Immature natural killer cell (primary cell): ENCODE results near the gene BICD1. TPM values are rescaled to one million over a fixed set of nuclear protein-coding genes. Genes with fewer than 3 reads are reported as not detected.

Experiments
- DNase-seq, 3 donors: peaks; one replicate each; pipeline ENCODE4 v3.0.0; 2022; ENCODE audit warnings: mixed read lengths in 1 of 3
- H3K27ac Mint-ChIP-seq, 6 donors: one replicate each; pipeline ENCODE4 v1.8.0; 2020; ENCODE audit warnings: mixed read lengths in 6 of 6, mild to moderate bottlenecking in 5 of 6, inconsistent platforms in 4 of 6, moderate library complexity in 3 of 6
- H3K27me3 Mint-ChIP-seq, 3 donors: one replicate each; pipeline ENCODE4 v1.8.0; 2020 to 2021; ENCODE audit warnings: low read depth in 3 of 3, mild to moderate bottlenecking in 3 of 3, mixed read lengths in 3 of 3, moderate library complexity in 3 of 3, inconsistent platforms in 1 of 3
- H3K36me3 Mint-ChIP-seq, 3 donors: one replicate each; pipeline ENCODE4 v1.8.0; 2020; ENCODE audit warnings: mixed read lengths in 3 of 3, inconsistent platforms in 2 of 3, mild to moderate bottlenecking in 2 of 3
- H3K4me1 Mint-ChIP-seq, 2 donors: one replicate each; pipeline ENCODE4 v1.8.0; 2020; ENCODE audit warnings: inconsistent platforms in 2 of 2, mild to moderate bottlenecking in 2 of 2, mixed read lengths in 2 of 2, moderate library complexity in 1 of 2
- H3K4me3 Mint-ChIP-seq, 5 donors: one replicate each; pipeline ENCODE4 v1.8.0; 2020; ENCODE audit warnings: mild to moderate bottlenecking in 5 of 5, mixed read lengths in 5 of 5, inconsistent platforms in 3 of 5, moderate library complexity in 3 of 5
- H3K9me3 Mint-ChIP-seq, 6 donors: one replicate each; pipeline ENCODE4 v1.8.0; 2020; ENCODE audit warnings: mild to moderate bottlenecking in 6 of 6, mixed read lengths in 6 of 6, inconsistent platforms in 4 of 6, moderate library complexity in 3 of 6
- polyA plus RNA-seq, 3 donors: library from polyadenylated mRNA; unstranded; fragments of 300-500 nt; fragmentation: Illumina TruSeq; gene quantifications; one replicate each; pipeline ENCODE4 v1.2.3, GENCODE V29; 2021

The BICD1 gene
- polyA plus RNA-seq, 3 donors from 2014 or later = 1.0 to 9.1 (median 4.0) TPM

DNA sequence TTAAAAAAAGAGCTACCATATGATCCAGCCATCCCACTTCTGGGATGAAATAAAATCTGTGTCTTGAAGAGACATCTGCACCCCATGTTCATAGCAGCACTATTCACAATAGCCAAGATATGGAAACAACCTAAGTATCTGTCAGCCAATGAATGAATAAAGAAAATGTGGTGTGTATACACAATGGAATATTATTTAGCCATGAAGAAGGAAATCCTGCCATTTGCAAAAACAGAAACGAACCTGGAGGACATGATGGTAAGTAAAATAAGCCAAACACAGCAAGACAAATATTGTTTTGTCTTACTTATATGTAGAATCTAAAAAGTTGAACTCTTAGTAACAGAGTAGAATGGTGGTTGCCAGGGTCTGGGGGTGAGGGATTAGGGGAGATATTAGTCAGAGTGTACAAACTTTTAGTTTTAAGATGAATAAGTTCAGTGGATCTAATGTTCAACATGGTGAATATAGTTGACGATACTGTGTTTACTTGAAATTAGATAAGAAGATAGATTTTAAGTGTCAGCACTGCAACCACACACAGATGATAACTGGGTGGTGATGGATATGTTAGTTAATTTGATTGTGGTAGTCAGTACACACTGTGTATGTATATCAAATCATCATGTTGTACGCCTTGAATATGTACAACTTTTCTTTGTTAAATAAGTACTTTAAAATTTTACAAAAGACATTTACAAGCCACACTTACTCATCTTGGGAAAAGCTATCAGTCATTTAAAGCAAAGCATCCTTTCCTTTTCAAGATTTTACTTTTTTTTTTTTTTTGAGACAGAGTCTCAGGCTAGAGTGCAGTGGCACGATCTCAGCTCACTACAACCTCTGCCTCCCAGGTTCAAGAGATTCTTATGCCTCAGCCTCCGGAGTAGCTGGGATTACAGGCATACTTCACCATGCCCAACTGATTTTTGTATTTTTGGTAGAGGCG is 89.9 kb downstream of the BICD1 start:
- no peak for DNase-seq
- H3K4me3 Mint-ChIP-seq = no peak overlapping the region
- no peak overlapping the region for H3K27ac Mint-ChIP-seq
- peaks cover 0 to 1% (median 0%) of the 10 kb centered on the region in 3 donors for H3K27me3 Mint-ChIP-seq
- H3K36me3 Mint-ChIP-seq = peaks cover 0 to 17% (median 15%) of the 10 kb centered on the region in 3 donors
- H3K4me1 Mint-ChIP-seq = no peaks in the 10 kb centered on the region
- peaks cover 2 to 24% (median 16%) of the 10 kb centered on the region in 6 donors for H3K9me3 Mint-ChIP-seq

DNA sequence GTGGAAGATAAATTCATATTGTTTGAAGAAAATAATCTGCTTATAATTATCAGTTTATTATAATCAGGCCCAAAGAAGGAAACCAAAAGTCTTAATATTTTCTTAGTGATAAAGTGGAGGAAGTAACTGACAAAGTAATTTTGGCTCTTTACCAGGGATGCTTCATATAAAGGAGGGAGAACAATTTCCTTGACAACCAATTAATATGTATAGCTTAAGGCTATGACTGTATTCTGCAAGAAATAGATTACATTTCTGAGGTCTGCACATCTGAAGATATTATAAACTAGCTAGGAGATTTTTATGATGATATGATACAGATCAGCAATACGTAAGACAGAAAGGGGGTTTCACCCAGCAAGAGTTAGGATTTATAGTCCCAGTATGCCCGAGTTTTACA is 90.8 kb downstream of the BICD1 start:
- DNase-seq = no peak
- H3K9me3 Mint-ChIP-seq = peaks cover 2 to 24% (median 16%) of the 10 kb centered on the region in 6 donors
- H3K4me3 Mint-ChIP-seq = no peak overlapping the region
- H3K4me1 Mint-ChIP-seq = no peaks in the 10 kb centered on the region
- peaks cover 0 to 16% (median 11%) of the 10 kb centered on the region in 3 donors for H3K36me3 Mint-ChIP-seq
- peaks cover 0 to 3% (median 0%) of the 10 kb centered on the region in 3 donors for H3K27me3 Mint-ChIP-seq
- no peak overlapping the region for H3K27ac Mint-ChIP-seq

DNA sequence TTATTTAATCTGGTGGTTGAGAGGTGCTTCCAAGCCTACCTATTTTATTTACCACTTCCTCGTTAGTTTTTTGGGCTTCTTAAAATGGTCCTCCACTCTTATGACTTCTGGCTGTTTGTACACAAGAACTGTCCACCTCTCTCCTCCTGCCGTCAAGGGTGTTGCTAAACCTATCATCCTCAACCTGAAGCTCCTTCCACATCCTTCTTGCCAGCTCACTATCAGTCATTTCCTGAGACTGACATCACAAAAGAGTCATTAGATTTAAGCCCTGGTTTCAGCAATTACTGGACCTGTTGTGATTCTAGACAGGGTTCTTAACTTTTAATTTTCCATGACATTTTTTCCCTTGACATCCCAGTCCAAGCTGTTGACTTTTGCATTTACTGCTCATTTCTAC is 91.9 kb downstream of the BICD1 start:
- Mint-ChIP-seq H3K27me3 (peaks cover 0 to 3% (median 0%) of the 10 kb centered on the region in 3 donors), H3K27ac (no peak overlapping the region), H3K9me3 (peaks cover 2 to 22% (median 14%) of the 10 kb centered on the region in 6 donors), H3K36me3 (peaks cover 0 to 13% (median 11%) of the 10 kb centered on the region in 3 donors), H3K4me3 (no peak overlapping the region), H3K4me1 (no peaks in the 10 kb centered on the region)
- no peak for DNase-seq

DNA sequence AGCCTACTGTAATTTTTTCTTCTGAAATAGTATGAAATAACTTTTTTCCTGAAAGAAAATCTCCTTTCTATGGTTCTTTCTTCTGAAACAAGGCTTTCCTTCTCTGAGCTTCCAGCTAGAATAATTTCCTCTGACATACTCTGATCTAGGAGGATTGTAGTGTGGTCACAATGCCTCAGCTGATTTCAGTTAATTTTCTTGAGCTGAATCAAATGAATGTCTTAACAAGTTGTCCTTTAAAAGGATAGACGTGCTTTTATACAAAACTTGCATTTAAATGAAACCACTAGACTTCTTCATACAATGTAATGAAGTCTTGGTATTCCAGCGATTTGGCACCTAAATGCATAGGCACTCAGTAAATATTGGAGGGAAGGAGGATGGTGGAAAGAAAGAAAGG is 94.4 kb downstream of the BICD1 start:
- no peaks in the 10 kb centered on the region for H3K4me1 Mint-ChIP-seq
- H3K27me3 Mint-ChIP-seq = peaks cover 0 to 3% (median 0%) of the 10 kb centered on the region in 3 donors
- H3K9me3 Mint-ChIP-seq = peaks cover 0 to 3% (median under 1%) of the 10 kb centered on the region in 6 donors
- no peak overlapping the region for H3K4me3 Mint-ChIP-seq
- DNase-seq = no peak
- no peak overlapping the region for H3K27ac Mint-ChIP-seq
- H3K36me3 Mint-ChIP-seq = peaks cover 0 to 5% (median 4%) of the 10 kb centered on the region in 3 donors

DNA sequence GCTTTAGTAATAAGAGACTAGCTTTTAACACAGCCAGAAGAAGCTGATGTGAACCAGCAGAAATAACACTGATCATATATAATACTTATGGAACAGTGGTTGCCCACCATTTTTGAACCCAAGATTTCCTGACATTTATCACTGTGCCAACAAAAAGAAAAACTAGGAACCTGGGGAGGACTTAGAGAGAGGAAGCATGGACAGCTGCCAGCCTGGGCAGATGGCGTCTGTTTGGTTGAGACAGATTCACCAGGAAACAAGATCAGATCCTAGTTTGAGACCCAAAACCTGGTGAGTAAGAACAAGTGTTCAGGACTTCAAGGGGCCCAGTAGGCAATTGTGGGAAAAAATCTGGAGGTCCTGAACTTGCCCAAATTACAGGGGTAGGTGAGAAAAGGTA is 95.3 kb downstream of the BICD1 start:
- DNase-seq = no peak
- H3K9me3 Mint-ChIP-seq = no peaks in the 10 kb centered on the region
- no peak overlapping the region for H3K4me3 Mint-ChIP-seq
- no peak overlapping the region for H3K27ac Mint-ChIP-seq
- H3K27me3 Mint-ChIP-seq = peaks cover 0 to 3% (median 0%) of the 10 kb centered on the region in 3 donors
- H3K36me3 Mint-ChIP-seq = peaks cover 0 to 4% (median 0%) of the 10 kb centered on the region in 3 donors
- no peaks in the 10 kb centered on the region for H3K4me1 Mint-ChIP-seq

DNA sequence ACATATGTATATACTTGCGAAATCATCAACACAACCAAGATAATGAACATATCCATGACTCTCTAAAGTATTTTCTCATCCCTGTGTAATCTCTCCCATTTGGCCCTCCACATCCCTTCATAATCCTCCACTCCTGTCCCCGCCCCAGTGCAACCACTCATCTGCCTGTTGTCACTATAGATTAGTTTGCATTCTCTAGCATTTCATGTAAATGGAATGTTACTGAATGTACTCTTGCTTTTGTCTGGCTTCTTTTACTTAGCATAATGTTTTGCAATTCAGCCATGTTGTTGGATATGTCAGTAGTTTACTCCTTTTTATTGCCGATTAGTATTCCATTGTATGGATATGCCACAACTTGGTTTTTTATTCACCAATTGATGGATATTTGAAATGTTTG is 99.1 kb downstream of the BICD1 start:
- Mint-ChIP-seq H3K4me3 (no peak overlapping the region), H3K36me3 (peaks cover 0 to 4% (median 0%) of the 10 kb centered on the region in 3 donors), H3K27me3 (peaks cover 0 to 2% (median 0%) of the 10 kb centered on the region in 3 donors), H3K9me3 (no peaks in the 10 kb centered on the region), H3K4me1 (no peaks in the 10 kb centered on the region), H3K27ac (no peak overlapping the region)
- DNase-seq = no peak

DNA sequence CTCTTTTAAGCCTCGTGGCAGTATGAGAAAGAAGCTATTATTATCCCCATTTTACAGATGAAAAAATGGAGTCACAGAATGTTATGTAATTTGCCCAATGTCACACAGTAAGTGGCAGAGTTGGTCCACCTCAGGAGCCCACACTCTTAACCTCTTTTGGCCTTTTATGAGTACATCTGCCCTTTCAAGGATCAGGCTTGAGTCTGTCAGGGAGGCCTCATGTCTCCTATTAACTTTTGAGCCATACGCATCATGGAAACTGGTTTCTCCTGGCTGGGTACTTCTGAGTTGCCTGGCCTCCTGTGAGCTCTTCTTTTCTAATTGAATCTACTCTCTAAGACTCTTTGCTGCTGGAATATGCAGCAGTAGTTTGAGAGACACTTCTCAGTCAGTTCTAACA is 101.7 kb downstream of the BICD1 start:
- no peaks in the 10 kb centered on the region for H3K36me3 Mint-ChIP-seq
- no peak overlapping the region for H3K27ac Mint-ChIP-seq
- no peak overlapping the region for H3K4me3 Mint-ChIP-seq
- no peaks in the 10 kb centered on the region for H3K27me3 Mint-ChIP-seq
- no peaks in the 10 kb centered on the region for H3K9me3 Mint-ChIP-seq
- no peak for DNase-seq
- no peaks in the 10 kb centered on the region for H3K4me1 Mint-ChIP-seq

DNA sequence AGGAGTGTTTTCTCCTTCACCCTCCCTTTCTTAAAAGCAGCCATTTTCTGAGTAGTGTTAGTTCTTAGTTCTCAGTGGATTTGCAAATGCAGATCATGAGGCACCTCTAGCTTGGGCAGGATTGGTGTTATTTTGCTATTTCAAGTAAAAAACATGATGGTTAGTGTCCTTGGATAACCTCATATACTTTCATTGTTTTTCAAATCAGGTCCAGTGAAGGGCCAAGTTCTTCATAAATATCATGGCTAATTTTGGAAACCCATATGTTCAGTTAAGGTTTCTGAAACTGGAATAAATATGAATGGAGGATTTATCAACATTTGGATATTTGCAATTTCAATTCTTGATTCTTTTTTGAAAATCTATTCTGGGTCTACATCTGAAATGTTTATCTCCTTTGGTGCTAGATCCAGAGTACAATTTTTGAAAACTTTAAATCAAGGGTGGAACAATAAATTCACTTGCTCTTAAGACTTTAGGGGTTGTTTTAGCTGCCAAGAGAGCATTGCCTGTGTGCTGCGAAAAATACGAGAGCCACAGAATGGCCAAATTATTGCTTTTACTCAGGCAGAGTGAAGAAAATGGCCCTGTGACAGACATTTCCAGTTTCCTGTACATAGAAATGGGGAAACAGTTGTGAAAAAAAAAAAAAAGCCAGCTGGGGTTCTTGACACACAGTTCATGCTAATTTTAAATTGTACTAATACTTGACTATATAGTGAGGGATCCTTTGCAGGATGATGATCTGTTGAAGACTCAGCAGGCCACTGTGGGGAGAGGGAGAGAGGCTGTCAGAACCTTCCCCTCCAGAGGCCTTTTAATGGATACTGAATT is 104.6 kb downstream of the BICD1 start:
- H3K27ac Mint-ChIP-seq = no peak overlapping the region

DNA sequence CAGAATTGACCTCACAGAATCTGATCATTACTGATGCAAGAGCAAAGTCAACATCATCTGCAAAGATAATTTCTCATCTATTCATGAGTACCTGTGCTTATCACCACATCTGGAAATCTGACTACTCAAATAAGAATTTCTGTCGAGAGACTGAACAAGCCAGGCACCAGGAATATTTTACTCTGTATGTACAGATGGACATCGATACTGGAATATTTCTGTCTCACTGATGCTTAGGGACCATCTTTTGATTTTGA is 105.2 kb downstream of the BICD1 start:
- no peak overlapping the region for H3K27ac Mint-ChIP-seq
- H3K9me3 Mint-ChIP-seq = no peaks in the 10 kb centered on the region
- no peaks in the 10 kb centered on the region for H3K4me1 Mint-ChIP-seq
- H3K27me3 Mint-ChIP-seq = no peaks in the 10 kb centered on the region
- peaks cover 5 to 9% (median 8%) of the 10 kb centered on the region in 3 donors for H3K36me3 Mint-ChIP-seq
- DNase-seq = no peak
- no peak overlapping the region for H3K4me3 Mint-ChIP-seq

More for the DNA sequence above, 104.6 kb downstream of the BICD1 start:
- DNase-seq = no peak
- H3K9me3 Mint-ChIP-seq = no peaks in the 10 kb centered on the region
- H3K36me3 Mint-ChIP-seq = peaks cover 3 to 4% (median 3%) of the 10 kb centered on the region in 3 donors
- H3K27me3 Mint-ChIP-seq = no peaks in the 10 kb centered on the region
- H3K4me1 Mint-ChIP-seq = no peaks in the 10 kb centered on the region
- H3K4me3 Mint-ChIP-seq = no peak overlapping the region

DNA sequence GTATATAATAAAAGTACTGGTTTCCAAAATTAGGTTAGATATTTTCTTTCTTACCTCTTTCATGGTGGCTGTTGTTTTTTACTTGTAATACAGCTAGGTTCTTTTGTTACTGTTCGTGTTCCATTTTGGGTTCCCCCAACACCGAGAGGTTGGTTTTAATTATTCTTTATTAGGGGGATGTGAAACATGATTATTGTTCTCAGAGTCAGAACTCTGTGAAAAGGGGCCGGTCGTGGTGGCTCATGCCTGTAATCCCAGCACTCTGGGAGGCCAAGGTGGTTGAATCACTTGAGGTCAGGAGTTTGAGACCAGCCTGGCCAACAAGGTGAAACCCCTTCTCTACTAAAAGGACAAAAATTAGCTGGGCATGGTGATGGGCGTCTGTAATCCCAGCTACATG is 108.1 kb downstream of the BICD1 start:
- Mint-ChIP-seq H3K9me3 (no peaks in the 10 kb centered on the region), H3K36me3 (peaks cover 20 to 23% (median 20%) of the 10 kb centered on the region in 3 donors), H3K4me3 (no peak overlapping the region), H3K27ac (no peak overlapping the region), H3K4me1 (no peaks in the 10 kb centered on the region), H3K27me3 (no peaks in the 10 kb centered on the region)
- no peak for DNase-seq

DNA sequence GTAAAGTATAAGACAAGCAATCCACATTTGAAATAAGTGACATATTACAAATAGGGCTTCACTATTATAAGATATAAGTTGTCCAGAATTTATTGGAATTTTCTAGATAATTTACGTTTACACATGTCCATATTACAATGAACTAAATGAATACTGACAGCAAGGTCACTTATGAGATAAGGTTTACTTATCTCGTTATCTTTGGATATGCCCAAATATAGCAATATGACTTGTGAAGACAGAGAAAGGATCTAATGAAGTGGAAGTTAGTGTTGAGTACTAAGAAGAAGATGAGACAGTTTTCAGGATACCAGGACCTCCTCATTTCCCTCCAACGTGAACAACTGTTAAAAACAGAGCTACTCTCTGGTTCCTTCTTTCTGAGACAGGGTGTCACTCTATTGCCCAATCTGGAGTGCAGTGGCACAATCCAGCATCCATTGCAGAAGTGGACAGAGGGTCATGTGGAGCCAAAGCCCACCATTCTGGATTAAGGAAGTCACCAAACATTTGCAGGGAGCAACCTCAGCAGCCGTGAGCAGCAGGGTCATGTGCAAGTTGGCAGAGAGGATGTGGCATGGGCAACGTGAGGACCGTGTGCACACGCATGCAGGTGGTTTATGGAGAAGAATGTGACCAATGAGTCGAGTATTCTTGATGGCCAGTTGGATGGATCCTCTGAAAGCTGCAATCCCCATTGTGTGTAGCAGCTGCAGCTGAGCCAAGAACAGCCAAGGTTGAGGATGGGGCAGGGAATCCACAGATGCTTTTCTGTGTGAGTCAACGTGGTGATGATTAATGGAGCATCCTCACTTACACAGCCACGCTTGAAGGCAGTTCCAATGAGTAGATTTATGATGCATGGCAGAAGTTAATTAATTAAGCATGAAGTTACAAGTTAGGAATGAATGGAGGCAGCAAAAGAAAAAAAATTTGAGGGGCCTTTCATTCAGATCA is 111.0 kb downstream of the BICD1 start:
- no peak for DNase-seq
- Mint-ChIP-seq H3K27ac (no peak overlapping the region), H3K36me3 (peaks cover 20 to 23% (median 20%) of the 10 kb centered on the region in 3 donors), H3K4me3 (no peak overlapping the region), H3K27me3 (peaks cover 0 to 2% (median 0%) of the 10 kb centered on the region in 3 donors), H3K4me1 (no peaks in the 10 kb centered on the region), H3K9me3 (no peaks in the 10 kb centered on the region)

DNA sequence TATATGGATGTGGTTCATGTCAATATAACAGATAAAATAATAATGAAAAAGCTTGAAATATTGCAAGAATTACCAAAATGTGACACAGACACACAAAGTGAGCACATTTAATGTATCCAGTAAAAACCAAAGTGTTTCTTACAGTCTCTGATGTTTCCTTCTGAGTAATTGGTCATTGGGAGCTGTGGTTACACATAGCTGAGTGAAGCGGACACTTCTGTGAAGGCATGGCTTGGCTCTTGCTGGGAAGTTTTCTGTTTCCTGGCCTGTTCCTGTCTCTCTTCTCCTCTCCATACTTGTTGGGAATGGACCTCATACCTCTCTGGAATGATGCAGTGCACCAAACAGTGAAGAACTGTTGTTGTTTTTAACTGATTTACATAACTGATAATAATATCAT is 117.3 kb downstream of the BICD1 start:
- peaks cover 0 to 4% (median 0%) of the 10 kb centered on the region in 3 donors for H3K27me3 Mint-ChIP-seq
- no peaks in the 10 kb centered on the region for H3K9me3 Mint-ChIP-seq
- H3K36me3 Mint-ChIP-seq = peaks cover 0 to 7% (median 3%) of the 10 kb centered on the region in 3 donors
- H3K4me3 Mint-ChIP-seq = no peak overlapping the region
- DNase-seq = no peak
- no peaks in the 10 kb centered on the region for H3K4me1 Mint-ChIP-seq
- no peak overlapping the region for H3K27ac Mint-ChIP-seq

DNA sequence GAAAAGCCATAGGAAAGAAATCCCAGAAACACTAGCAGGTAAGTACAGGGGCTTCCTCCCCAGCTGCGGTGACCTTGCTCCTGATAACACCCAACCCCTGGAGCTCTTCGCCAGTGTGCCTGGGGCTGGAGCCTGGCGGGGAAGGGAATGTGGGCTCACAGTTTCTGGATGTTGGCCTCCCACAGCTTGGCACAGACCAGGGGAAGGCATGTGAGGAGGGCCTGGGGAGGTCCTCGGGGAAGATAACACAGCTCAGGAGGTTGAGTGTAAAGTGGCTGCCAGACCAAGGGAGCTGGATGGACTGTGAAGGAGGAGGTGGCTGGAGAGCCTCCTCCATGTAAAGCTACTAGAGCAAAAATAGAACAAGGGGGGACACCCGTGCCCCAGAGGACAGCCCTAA is 120.1 kb downstream of the BICD1 start:
- H3K9me3 Mint-ChIP-seq = no peaks in the 10 kb centered on the region
- no peak overlapping the region for H3K4me3 Mint-ChIP-seq
- H3K27me3 Mint-ChIP-seq = peaks cover 0 to 4% (median 0%) of the 10 kb centered on the region in 3 donors
- no peak overlapping the region for H3K27ac Mint-ChIP-seq
- H3K4me1 Mint-ChIP-seq = no peaks in the 10 kb centered on the region
- peaks cover 0 to 7% (median 0%) of the 10 kb centered on the region in 3 donors for H3K36me3 Mint-ChIP-seq
- no peak for DNase-seq
